ENCODE results near the gene SLC4A5.

Gene SLC4A5

GRCh38 chr2:74343316-74343715 is at the start of gene SLC4A5:
TSS of gene SLC4A5 (minus strand) at chr2:74343416. CDS start at chr2:74315023, 28,393 bp downstream.
- TF ChIP-seq ZFX (IDR thresholded peaks at IDR 0.05), result no peak
- no peak for TF ChIP-seq CTCF (conservative IDR thresholded peaks at IDR 0.05)
- no peak within 1 kb of the TSS for H3K27ac ChIP-seq

GRCh38 chr2:74392449-74392743 is 49.2 kb upstream of the SLC4A5 start:
- peak overlapping the region; percentile 88 for H3K27ac ChIP-seq
- TF ChIP-seq CTCF (conservative IDR thresholded peaks at IDR 0.05) (no peak), ZFX (IDR thresholded peaks at IDR 0.05) (no peak)

- TF ChIP-seq CTCF (conservative IDR thresholded peaks at IDR 0.05) (peak; percentile 91), ZFX (IDR thresholded peaks at IDR 0.05) (no peak)
- peak overlapping the region; percentile 88 for H3K27ac ChIP-seq
These were observed 48.6 kb upstream of the SLC4A5 start for GRCh38 chr2:74391580-74392448.

GRCh38 chr2:74391209-74391579 is 48.0 kb upstream of the SLC4A5 start:
- no peak for TF ChIP-seq ZFX (IDR thresholded peaks at IDR 0.05)
- peak overlapping the region; percentile 88 for H3K27ac ChIP-seq

GRCh38 chr2:74390606-74391005 is 47.4 kb upstream of the SLC4A5 start:
- no peak overlapping the region for H3K27ac ChIP-seq
- no peak for TF ChIP-seq ZFX (IDR thresholded peaks at IDR 0.05)
- TF ChIP-seq CTCF (conservative IDR thresholded peaks at IDR 0.05), result no peak

GRCh38 chr2:74387346-74387745 is 44.1 kb upstream of the SLC4A5 start:
- no peak overlapping the region for H3K27ac ChIP-seq
- TF ChIP-seq ZFX (IDR thresholded peaks at IDR 0.05) (no peak), CTCF (conservative IDR thresholded peaks at IDR 0.05) (no peak)

- H3K27ac ChIP-seq, result no peak overlapping the region
- TF ChIP-seq ZFX (IDR thresholded peaks at IDR 0.05), result no peak
- no peak for TF ChIP-seq CTCF (conservative IDR thresholded peaks at IDR 0.05)
These were observed 42.2 kb upstream of the SLC4A5 start for GRCh38 chr2:74385396-74385795.

- TF ChIP-seq ZFX (IDR thresholded peaks at IDR 0.05) (no peak), CTCF (conservative IDR thresholded peaks at IDR 0.05) (no peak)
- H3K27ac ChIP-seq, result no peak overlapping the region
These were observed 40.8 kb upstream of the SLC4A5 start for GRCh38 chr2:74384051-74384450.
